SK-N-SH treated with all-trans-retinoic acid at 6 μM for 48 hours (cell line): ENCODE measurements around the gene GPR31.

Experiments used
- ATAC-seq: fragments of 200-7000 bp; cut with Tn5 transposase; 3 replicates; pipeline ENCODE4 v1.9.1; 2020; ENCODE audit warnings: mild to moderate bottlenecking, moderate library complexity
- ARNTL ChIP-seq: fragments of 450-650 bp; formaldehyde crosslinking; IDR thresholded peaks from 2 replicates; pipeline ENCODE4 v1.5.0; 2020; ENCODE audit warnings: low read depth, mild to moderate bottlenecking, moderate library complexity, borderline replicate concordance
- BACH2 ChIP-seq: fragments of 250-450 bp; sonication (Bioruptor Pico); IDR thresholded peaks from 2 replicates; pipeline ENCODE4 v1.9.0; 2021; ENCODE audit warnings: mild to moderate bottlenecking, borderline replicate concordance
- CREB5 ChIP-seq: fragments of 250-450 bp; sonication (Bioruptor Pico); IDR thresholded peaks from 2 replicates; pipeline ENCODE4 v1.5.1; 2020; ENCODE audit warnings: low read depth, mild to moderate bottlenecking, moderate library complexity
- CSDC2 ChIP-seq: fragments of 250-450 bp; sonication (Bioruptor Pico); IDR thresholded peaks from 2 replicates; pipeline ENCODE4 v1.5.0; 2020; ENCODE audit warnings: mild to moderate bottlenecking, moderate library complexity
- CSRNP3 ChIP-seq: fragments of 250-450 bp; sonication (Bioruptor Pico); IDR thresholded peaks from 2 replicates; pipeline ENCODE4 v1.5.1; 2021; ENCODE audit warnings: mild to moderate bottlenecking, moderate library complexity
- ESRRG ChIP-seq: fragments of 250-450 bp; sonication (Bioruptor Pico); IDR thresholded peaks from 2 replicates; pipeline ENCODE4 v1.6.1; 2021; ENCODE audit warnings: mild to moderate bottlenecking
- GLIS3 ChIP-seq: fragments of 250-450 bp; sonication (Bioruptor Pico); IDR thresholded peaks from 2 replicates; pipeline ENCODE4 v1.5.0; 2020; ENCODE audit warnings: mild to moderate bottlenecking, moderate library complexity
- ISL1 ChIP-seq: fragments of 250-450 bp; sonication (Bioruptor Pico); IDR thresholded peaks from 2 replicates; pipeline ENCODE4 v2.1.2; 2022; ENCODE audit warnings: mild to moderate bottlenecking, moderate library complexity
- OSR1 ChIP-seq: fragments of 250-450 bp; sonication (Bioruptor Pico); IDR thresholded peaks from 2 replicates; pipeline ENCODE4 v1.8.0; 2022; ENCODE audit warnings: moderate library complexity, mild to moderate bottlenecking, inconsistent platforms
- PATZ1 ChIP-seq: fragments of 250-450 bp; sonication (Bioruptor Pico); IDR thresholded peaks from 2 replicates; pipeline ENCODE4 v1.8.0; 2020; ENCODE audit warnings: mild to moderate bottlenecking, moderate library complexity, borderline replicate concordance
- PPARA ChIP-seq: fragments of 250-450 bp; sonication (Bioruptor Pico); IDR thresholded peaks from 2 replicates; pipeline ENCODE4 v1.5.0; 2020; ENCODE audit warnings: mild to moderate bottlenecking, borderline replicate concordance
- SNAI2 ChIP-seq: fragments of 250-450 bp; sonication (Bioruptor Pico); IDR thresholded peaks from 2 replicates; pipeline ENCODE4 v1.5.0; 2020; ENCODE audit warnings: mild to moderate bottlenecking, moderate library complexity
- TCF4 ChIP-seq: fragments of 250-450 bp; sonication (Bioruptor Pico); IDR thresholded peaks from 2 replicates; pipeline ENCODE4 v1.8.0; 2021; ENCODE audit warnings: mild to moderate bottlenecking, moderate library complexity, borderline replicate concordance
- TOX ChIP-seq: fragments of 250-450 bp; sonication (Bioruptor Pico); IDR thresholded peaks from 2 replicates; pipeline ENCODE4 v1.8.0; 2021; ENCODE audit warnings: mild to moderate bottlenecking, moderate library complexity, borderline replicate concordance
- ZC3H10 ChIP-seq: fragments of 250-450 bp; sonication (Bioruptor Pico); IDR thresholded peaks from 2 replicates; pipeline ENCODE4 v1.5.1; 2021; ENCODE audit warnings: mild to moderate bottlenecking, moderate library complexity
- ZFP3 ChIP-seq: fragments of 250-450 bp; sonication (Bioruptor Pico); IDR thresholded peaks from 2 replicates; pipeline ENCODE4 v1.5.0; 2020; ENCODE audit warnings: mild to moderate bottlenecking, moderate library complexity
- ZFP30 ChIP-seq: fragments of 450-650 bp; formaldehyde crosslinking; IDR thresholded peaks from 2 replicates; pipeline ENCODE4 v1.5.0; 2022; ENCODE audit warnings: mild to moderate bottlenecking, moderate library complexity
- ZNF70 ChIP-seq: fragments of 450-650 bp; formaldehyde crosslinking; IDR thresholded peaks from 2 replicates; pipeline ENCODE4 v1.5.0; 2020; ENCODE audit warnings: mild to moderate bottlenecking, moderate library complexity
- ZNF8 ChIP-seq: fragments of 450-650 bp; formaldehyde crosslinking; IDR thresholded peaks from 2 replicates; pipeline ENCODE4 v1.5.0; 2020; ENCODE audit warnings: mild to moderate bottlenecking, moderate library complexity
- TF ChIP-seq, protein P1 (sequence below): fragments of 250-450 bp; sonication (Bioruptor Pico); IDR thresholded peaks from 2 replicates; pipeline ENCODE4 v1.8.0; 2021; ENCODE audit warnings: low read depth, mild to moderate bottlenecking, moderate library complexity, borderline replicate concordance
- TF ChIP-seq, protein P2 (sequence below): fragments of 250-450 bp; sonication (Bioruptor Pico); IDR thresholded peaks from 2 replicates; pipeline ENCODE4 v1.5.0; 2020; ENCODE audit warnings: mild to moderate bottlenecking, moderate library complexity

GPR31 gene

GRCh38 chr6:167153521-167153959 lies 4.2 kb downstream of the GPR31 start:
- peak; percentile 65 for ATAC-seq
- TF ChIP-seq PATZ1 (CRISPR knock-in tag) (no peak), SNAI2 (CRISPR knock-in tag) (no peak), CSDC2 (CRISPR knock-in tag) (no peak), ZFP3 (no peak), CREB5 (CRISPR knock-in tag) (no peak), ESRRG (CRISPR knock-in tag) (no peak)

GRCh38 chr6:167152862-167153261 lies 4.9 kb downstream of the GPR31 start:
- ATAC-seq = no peak

GRCh38 chr6:167151648-167152047 lies 6.1 kb downstream of the GPR31 start:
- no peak for ATAC-seq
- no peak for TF ChIP-seq ISL1 (CRISPR knock-in tag)
- no peak for TF ChIP-seq TOX
- TF ChIP-seq SNAI2 (CRISPR knock-in tag) = no peak
- no peak for TF ChIP-seq CREB5 (CRISPR knock-in tag)
- TF ChIP-seq, protein P1, sequence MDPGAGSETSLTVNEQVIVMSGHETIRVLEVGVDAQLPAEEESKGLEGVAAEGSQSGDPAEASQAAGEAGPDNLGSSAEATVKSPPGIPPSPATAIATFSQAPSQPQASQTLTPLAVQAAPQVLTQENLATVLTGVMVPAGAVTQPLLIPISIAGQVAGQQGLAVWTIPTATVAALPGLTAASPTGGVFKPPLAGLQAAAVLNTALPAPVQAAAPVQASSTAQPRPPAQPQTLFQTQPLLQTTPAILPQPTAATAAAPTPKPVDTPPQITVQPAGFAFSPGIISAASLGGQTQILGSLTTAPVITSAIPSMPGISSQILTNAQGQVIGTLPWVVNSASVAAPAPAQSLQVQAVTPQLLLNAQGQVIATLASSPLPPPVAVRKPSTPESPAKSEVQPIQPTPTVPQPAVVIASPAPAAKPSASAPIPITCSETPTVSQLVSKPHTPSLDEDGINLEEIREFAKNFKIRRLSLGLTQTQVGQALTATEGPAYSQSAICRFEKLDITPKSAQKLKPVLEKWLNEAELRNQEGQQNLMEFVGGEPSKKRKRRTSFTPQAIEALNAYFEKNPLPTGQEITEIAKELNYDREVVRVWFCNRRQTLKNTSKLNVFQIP (CRISPR knock-in tag) = no peak
- TF ChIP-seq TCF4 (CRISPR knock-in tag) = no peak
- TF ChIP-seq ZNF70 (CRISPR knock-in tag) = no peak
- no peak for TF ChIP-seq CSRNP3 (CRISPR knock-in tag)
- no peak for TF ChIP-seq ZFP3
- TF ChIP-seq OSR1 (CRISPR knock-in tag) = no peak
- TF ChIP-seq PPARA (CRISPR knock-in tag) = no peak
- no peak for TF ChIP-seq GLIS3 (CRISPR knock-in tag)
- no peak for TF ChIP-seq ZFP30
- TF ChIP-seq ESRRG (CRISPR knock-in tag) = no peak

More at GRCh38 chr6:167152862-167153261, 4.9 kb downstream of the GPR31 start:
- TF ChIP-seq ESRRG (CRISPR knock-in tag) = no peak

DNA sequence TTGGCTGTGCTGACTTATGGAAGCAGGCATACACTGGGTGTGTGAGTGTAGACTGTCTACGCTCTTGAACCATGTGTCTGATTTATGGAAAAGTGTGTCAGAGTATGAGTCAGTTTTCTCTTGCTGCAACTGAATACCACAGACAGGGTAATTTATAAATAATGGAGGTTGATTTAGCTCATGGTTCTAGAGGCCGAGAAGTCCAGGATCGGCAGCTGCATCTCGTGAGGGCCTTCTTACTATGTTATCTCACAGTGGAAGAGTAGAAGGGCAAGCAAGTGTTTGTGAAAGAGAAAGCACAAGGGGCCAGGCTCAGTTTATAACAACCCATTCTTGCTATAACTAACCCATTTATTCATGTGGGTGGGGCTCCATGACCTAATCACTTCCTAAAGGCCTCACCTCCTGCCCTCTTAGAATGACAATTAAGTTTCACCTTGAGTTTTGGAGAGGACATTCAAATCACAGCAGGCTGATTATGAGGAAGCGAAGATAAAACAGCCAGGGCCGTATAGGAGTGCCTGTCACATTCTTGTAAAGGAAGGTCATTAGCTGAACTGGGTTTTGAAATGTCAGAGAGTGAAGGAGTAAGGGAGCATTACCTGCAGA lies 6.7 kb downstream of the GPR31 start:
- ATAC-seq = no peak
- TF ChIP-seq ZFP3 (no peak), ARNTL (CRISPR knock-in tag) (no peak), CREB5 (CRISPR knock-in tag) (no peak), ZNF8 (CRISPR knock-in tag) (no peak), CSDC2 (CRISPR knock-in tag) (no peak), TOX (no peak), ZNF70 (CRISPR knock-in tag) (no peak), ZC3H10 (CRISPR knock-in tag) (no peak), SNAI2 (CRISPR knock-in tag) (no peak), BACH2 (CRISPR knock-in tag) (no peak), GLIS3 (CRISPR knock-in tag) (no peak), PPARA (CRISPR knock-in tag) (no peak), OSR1 (CRISPR knock-in tag) (no peak), ZFP30 (no peak)
- TF ChIP-seq, protein P1 (CRISPR knock-in tag) = no peak
- TF ChIP-seq, protein P2, sequence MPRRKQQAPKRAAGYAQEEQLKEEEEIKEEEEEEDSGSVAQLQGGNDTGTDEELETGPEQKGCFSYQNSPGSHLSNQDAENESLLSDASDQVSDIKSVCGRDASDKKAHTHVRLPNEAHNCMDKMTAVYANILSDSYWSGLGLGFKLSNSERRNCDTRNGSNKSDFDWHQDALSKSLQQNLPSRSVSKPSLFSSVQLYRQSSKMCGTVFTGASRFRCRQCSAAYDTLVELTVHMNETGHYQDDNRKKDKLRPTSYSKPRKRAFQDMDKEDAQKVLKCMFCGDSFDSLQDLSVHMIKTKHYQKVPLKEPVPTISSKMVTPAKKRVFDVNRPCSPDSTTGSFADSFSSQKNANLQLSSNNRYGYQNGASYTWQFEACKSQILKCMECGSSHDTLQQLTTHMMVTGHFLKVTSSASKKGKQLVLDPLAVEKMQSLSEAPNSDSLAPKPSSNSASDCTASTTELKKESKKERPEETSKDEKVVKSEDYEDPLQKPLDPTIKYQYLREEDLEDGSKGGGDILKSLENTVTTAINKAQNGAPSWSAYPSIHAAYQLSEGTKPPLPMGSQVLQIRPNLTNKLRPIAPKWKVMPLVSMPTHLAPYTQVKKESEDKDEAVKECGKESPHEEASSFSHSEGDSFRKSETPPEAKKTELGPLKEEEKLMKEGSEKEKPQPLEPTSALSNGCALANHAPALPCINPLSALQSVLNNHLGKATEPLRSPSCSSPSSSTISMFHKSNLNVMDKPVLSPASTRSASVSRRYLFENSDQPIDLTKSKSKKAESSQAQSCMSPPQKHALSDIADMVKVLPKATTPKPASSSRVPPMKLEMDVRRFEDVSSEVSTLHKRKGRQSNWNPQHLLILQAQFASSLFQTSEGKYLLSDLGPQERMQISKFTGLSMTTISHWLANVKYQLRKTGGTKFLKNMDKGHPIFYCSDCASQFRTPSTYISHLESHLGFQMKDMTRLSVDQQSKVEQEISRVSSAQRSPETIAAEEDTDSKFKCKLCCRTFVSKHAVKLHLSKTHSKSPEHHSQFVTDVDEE (CRISPR knock-in tag) = no peak
